Measurements from ENCODE around the gene CDH24. TPM values are rescaled to one million over a fixed set of nuclear protein-coding genes. Genes with fewer than 3 reads are reported as not detected.

CDH24 gene
- polyA plus RNA-seq, 3 donors = 0.13 to 0.14 TPM; not detected in 1

- 85% methylated on average over 8 of the region's 14 CpGs for WGBS (ENCODE audit: insufficient coverage)
These were observed 5.1 kb downstream of the CDH24 start for GRCh38 chr14:23052182-23052623.

GRCh38 chr14:23051141-23052057, 5.9 kb downstream of the CDH24 start:
- no peak overlapping the region for H3K4me2 ChIP-seq (replicated peaks; ENCODE audit: extremely low read depth, low read length, poor library complexity, severe bottlenecking)
- TF ChIP-seq, protein P1, sequence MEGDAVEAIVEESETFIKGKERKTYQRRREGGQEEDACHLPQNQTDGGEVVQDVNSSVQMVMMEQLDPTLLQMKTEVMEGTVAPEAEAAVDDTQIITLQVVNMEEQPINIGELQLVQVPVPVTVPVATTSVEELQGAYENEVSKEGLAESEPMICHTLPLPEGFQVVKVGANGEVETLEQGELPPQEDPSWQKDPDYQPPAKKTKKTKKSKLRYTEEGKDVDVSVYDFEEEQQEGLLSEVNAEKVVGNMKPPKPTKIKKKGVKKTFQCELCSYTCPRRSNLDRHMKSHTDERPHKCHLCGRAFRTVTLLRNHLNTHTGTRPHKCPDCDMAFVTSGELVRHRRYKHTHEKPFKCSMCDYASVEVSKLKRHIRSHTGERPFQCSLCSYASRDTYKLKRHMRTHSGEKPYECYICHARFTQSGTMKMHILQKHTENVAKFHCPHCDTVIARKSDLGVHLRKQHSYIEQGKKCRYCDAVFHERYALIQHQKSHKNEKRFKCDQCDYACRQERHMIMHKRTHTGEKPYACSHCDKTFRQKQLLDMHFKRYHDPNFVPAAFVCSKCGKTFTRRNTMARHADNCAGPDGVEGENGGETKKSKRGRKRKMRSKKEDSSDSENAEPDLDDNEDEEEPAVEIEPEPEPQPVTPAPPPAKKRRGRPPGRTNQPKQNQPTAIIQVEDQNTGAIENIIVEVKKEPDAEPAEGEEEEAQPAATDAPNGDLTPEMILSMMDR (IDR thresholded peaks at IDR 0.05) = no peak
- H3K79me2 ChIP-seq (ENCODE audit: insufficient read depth, low read length) = no peaks in the 10 kb centered on the region
- peaks cover 0 to 4% (median 0%) of the 10 kb centered on the region in 7 donors for H3K9me3 Mint-ChIP-seq
- no peak for DNase-seq
- no peak overlapping the region for H3K9ac ChIP-seq (ENCODE audit: insufficient read depth, low read length, poor library complexity, severe bottlenecking)
- no peak overlapping the region for H2AFZ ChIP-seq (ENCODE audit: insufficient read depth, low read depth, low read length, poor library complexity, severe bottlenecking)
- intact Hi-C loops (cut with micrococcal nuclease) = no loop called here
- peaks cover 6 to 12% (median 11%) of the 10 kb centered on the region in 3 donors for H3K27me3 Mint-ChIP-seq (ENCODE audit: low read depth in 3 of 3)
- 80% methylated on average over 2 of the region's 5 CpGs for WGBS (ENCODE audit: insufficient coverage)
- H3K27ac Mint-ChIP-seq = no peak overlapping the region
- no peaks in the 10 kb centered on the region for H3K36me3 ChIP-seq (replicated peaks in 1 of 2; ENCODE audit: control insufficient read depth in 1 of 2, insufficient read depth in 2 of 2, low read length in 2 of 2)
- H3K27me3 ChIP-seq (ENCODE audit: control insufficient read depth in 2 of 2, insufficient read depth in 2 of 2, low read length in 2 of 2) = peaks cover 0 to 2% of the 10 kb centered on the region in 2 donors
- peaks cover 7 to 13% of the 10 kb centered on the region in 2 donors for H3K4me1 ChIP-seq (ENCODE audit: control insufficient read depth in 1 of 2, insufficient read depth in 2 of 2, low read length in 2 of 2)
- peaks cover 0 to under 1% of the 10 kb centered on the region in 2 donors for H3K36me3 Mint-ChIP-seq
- no peaks in the 10 kb centered on the region for H4K20me1 ChIP-seq (ENCODE audit: insufficient read depth, low read length)
- no peak overlapping the region for H3K4me3 Mint-ChIP-seq
- H3K4me3 ChIP-seq (replicated peaks in 1 of 3; ENCODE audit: low read depth in 2 of 3, low read length in 3 of 3) = no peak overlapping the region
- no peaks in the 10 kb centered on the region for H3K9me3 ChIP-seq (replicated peaks in 1 of 2; ENCODE audit: control insufficient read depth in 1 of 2, insufficient read depth in 1 of 2, low read length in 2 of 2)
- H3K4me1 Mint-ChIP-seq = peaks cover 16% of the 10 kb centered on the region
- no peak overlapping the region for H3K27ac ChIP-seq (ENCODE audit: low read depth in 1 of 2, low read length in 2 of 2)

More at GRCh38 chr14:23052182-23052623, 5.1 kb downstream of the CDH24 start:
- TF ChIP-seq, protein P1 (IDR thresholded peaks at IDR 0.05) = no peak
- Histone ChIP-seq H3K79me2 (ENCODE audit: insufficient read depth, low read length) (no peaks in the 10 kb centered on the region), H3K9ac (ENCODE audit: insufficient read depth, low read length, poor library complexity, severe bottlenecking) (no peak overlapping the region), H3K9me3 (replicated peaks in 1 of 2; ENCODE audit: control insufficient read depth in 1 of 2, insufficient read depth in 1 of 2, low read length in 2 of 2) (no peaks in the 10 kb centered on the region), H3K4me2 (replicated peaks; ENCODE audit: extremely low read depth, low read length, poor library complexity, severe bottlenecking) (no peak overlapping the region), H3K36me3 (replicated peaks in 1 of 2; ENCODE audit: control insufficient read depth in 1 of 2, insufficient read depth in 2 of 2, low read length in 2 of 2) (no peaks in the 10 kb centered on the region), H3K27me3 (ENCODE audit: control insufficient read depth in 2 of 2, insufficient read depth in 2 of 2, low read length in 2 of 2) (peaks cover 4 to 10% of the 10 kb centered on the region in 2 donors), H4K20me1 (ENCODE audit: insufficient read depth, low read length) (no peaks in the 10 kb centered on the region), H3K27ac (ENCODE audit: low read depth in 1 of 2, low read length in 2 of 2) (no peak overlapping the region), H3K4me3 (replicated peaks in 1 of 3; ENCODE audit: low read depth in 2 of 3, low read length in 3 of 3) (no peak overlapping the region), H3K4me1 (ENCODE audit: control insufficient read depth in 1 of 2, insufficient read depth in 2 of 2, low read length in 2 of 2) (peaks cover 15 to 21% of the 10 kb centered on the region in 2 donors), H2AFZ (ENCODE audit: insufficient read depth, low read depth, low read length, poor library complexity, severe bottlenecking) (no peak overlapping the region)
- Mint-ChIP-seq H3K4me3 (no peak overlapping the region), H3K27me3 (ENCODE audit: low read depth in 3 of 3) (peaks cover 12 to 18% (median 16%) of the 10 kb centered on the region in 3 donors), H3K27ac (no peak overlapping the region), H3K4me1 (peaks cover 23% of the 10 kb centered on the region), H3K36me3 (peaks cover 0 to 2% of the 10 kb centered on the region in 2 donors), H3K9me3 (peaks cover 0 to 5% (median 0%) of the 10 kb centered on the region in 7 donors)
- no peak for DNase-seq
- intact Hi-C loops (cut with micrococcal nuclease) = no loop called here

Data from CD14-positive monocyte (primary cell).